Retina (tissue), 1 donor: Measurements from ENCODE around the gene TRIM75.
"Not testable (repeated sequence)": the region's sequence is repeated elsewhere in the genome, so short reads cannot be mapped to it uniquely, and the experiment has no call there.

Source experiments
- DNase-seq: peaks from one replicate; pipeline ENCODE4 v3.0.0-alpha.2; 2016

TRIM75 gene

DNA sequence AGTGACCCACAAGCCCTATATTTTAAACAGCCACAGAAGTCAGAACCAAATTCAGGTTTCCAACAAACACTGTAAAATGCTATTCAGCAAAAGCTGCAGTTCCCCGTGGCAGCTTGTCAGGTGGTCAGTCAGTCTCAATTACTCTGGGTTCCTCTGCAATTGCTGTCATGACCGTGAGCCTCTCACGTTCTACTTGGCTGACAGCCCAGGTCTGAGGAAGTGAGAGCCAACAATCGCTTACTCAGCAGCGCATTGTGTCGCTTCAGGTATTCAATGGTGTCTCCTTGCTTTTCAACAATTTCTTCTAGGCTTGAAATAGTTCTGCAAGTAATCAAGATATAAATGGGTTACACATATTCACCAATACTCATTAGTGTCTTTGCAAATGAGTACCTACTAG, 25.8 kb downstream of the TRIM75 start:
- DNase-seq: no peak

GRCh38 chr4:165084787-165085186, 31.1 kb downstream of the TRIM75 start:
- not testable (repeated sequence) for DNase-seq

DNA sequence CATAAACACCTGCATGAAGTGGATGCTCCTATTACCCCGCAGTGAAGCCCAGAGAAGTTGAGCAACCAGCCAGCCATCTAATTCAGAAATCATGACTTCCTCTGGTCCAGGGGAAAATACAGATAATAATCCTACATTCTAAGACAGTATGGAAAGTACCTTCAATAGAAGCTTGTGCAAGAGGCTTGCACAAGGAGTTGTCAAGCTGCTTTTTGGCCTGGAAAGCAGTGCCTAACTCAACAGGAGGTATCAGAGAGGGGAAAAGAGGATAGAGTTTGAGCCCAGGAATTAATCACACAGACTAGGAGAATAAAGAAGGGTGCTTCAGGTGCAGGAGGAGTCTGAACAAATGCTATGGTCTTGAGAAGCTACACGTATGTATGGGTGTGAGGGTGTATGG, 32.3 kb downstream of the TRIM75 start:
- DNase-seq: no peak

- no peak for DNase-seq
Measured at GRCh38 chr4:165088366-165088765, 34.7 kb downstream of the TRIM75 start.

GRCh38 chr4:165092187-165092586, 38.5 kb downstream of the TRIM75 start:
- not testable (repeated sequence) for DNase-seq

GRCh38 chr4:165094873-165095272, 41.2 kb downstream of the TRIM75 start:
- no peak for DNase-seq

GRCh38 chr4:165095291-165095690, 41.6 kb downstream of the TRIM75 start:
- no peak for DNase-seq

GRCh38 chr4:165096776-165097175, 43.1 kb downstream of the TRIM75 start:
- DNase-seq: peak; percentile 36

- no peak for DNase-seq
Measured at GRCh38 chr4:165101641-165102040, 48.0 kb downstream of the TRIM75 start.

DNA sequence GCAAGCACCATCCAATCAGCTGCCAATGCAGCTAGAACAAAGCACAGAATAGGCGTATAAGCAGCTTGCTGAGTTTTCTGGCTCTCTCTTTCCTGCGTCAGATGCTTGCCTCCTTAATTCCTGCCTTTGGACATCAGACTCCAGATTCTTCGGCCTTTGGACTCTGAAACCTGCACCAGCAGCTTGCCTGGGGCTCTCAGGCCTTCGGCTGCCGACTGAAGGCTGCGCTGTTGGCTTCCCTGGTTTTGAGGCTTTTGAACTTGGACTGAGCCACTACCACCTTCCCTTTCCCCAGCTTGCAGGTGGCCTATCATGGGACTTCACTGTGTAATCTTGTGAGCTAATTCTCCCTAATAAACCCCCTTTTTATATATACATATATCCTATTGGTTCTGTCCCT, 52.9 kb downstream of the TRIM75 start:
- no peak for DNase-seq
